ENCODE results near the gene FAM227B.

FAM227B gene

GRCh38 chr15:49320351-49320750 lies 300.3 kb downstream of the FAM227B start:
- Histone ChIP-seq H3K4me1 (ENCODE audit: insufficient read depth, low read length) (peaks cover 29% of the 10 kb centered on the region), H3K4me3 (ENCODE audit: low read length) (no peak overlapping the region), H3K9ac (ENCODE audit: low read depth, low read length) (no peak overlapping the region), H3K36me3 (ENCODE audit: insufficient read depth, low read length) (peaks cover 14% of the 10 kb centered on the region), H3K9me3 (ENCODE audit: insufficient read depth, low read depth, low read length) (no peaks in the 10 kb centered on the region), H3K27me3 (ENCODE audit: insufficient read depth, low read length) (no peaks in the 10 kb centered on the region), H3K27ac (ENCODE audit: low read depth, low read length) (no peak overlapping the region)
- 86% methylated on average over 1 of the region's 1 CpG for WGBS

DNA sequence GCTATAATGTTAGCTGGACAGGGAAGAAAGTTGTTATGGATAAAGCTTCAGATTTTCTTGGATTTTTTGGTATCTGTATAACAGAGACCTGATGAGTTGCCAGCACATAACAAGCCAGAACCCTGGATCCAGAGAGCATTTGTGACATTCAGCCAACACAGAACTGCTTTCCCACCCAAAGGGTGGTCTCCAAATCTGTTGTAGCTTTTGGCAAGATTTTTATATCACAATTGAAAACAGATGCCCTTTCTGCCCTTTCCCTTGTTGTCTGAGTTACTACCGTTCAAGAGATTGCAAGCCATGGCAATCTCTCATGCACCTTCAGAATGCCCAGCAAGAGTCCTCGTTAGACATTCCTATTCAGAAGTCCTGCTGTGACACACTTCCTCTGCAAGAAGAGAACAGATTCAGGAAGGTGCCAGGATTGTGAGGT lies 305.2 kb downstream of the FAM227B start:
- peaks cover 11% of the 10 kb centered on the region for H3K36me3 ChIP-seq (ENCODE audit: insufficient read depth, low read length)
- no peaks in the 10 kb centered on the region for H3K27me3 ChIP-seq (ENCODE audit: insufficient read depth, low read length)
- peaks cover 17% of the 10 kb centered on the region for H3K4me1 ChIP-seq (ENCODE audit: insufficient read depth, low read length)
- WGBS: 26% methylated on average over 2 of the region's 2 CpGs
- H3K4me3 ChIP-seq (ENCODE audit: low read length): no peak overlapping the region
- no peak overlapping the region for H3K9ac ChIP-seq (ENCODE audit: low read depth, low read length)
- H3K9me3 ChIP-seq (ENCODE audit: insufficient read depth, low read depth, low read length): no peaks in the 10 kb centered on the region
- no peak overlapping the region for H3K27ac ChIP-seq (ENCODE audit: low read depth, low read length)

DNA sequence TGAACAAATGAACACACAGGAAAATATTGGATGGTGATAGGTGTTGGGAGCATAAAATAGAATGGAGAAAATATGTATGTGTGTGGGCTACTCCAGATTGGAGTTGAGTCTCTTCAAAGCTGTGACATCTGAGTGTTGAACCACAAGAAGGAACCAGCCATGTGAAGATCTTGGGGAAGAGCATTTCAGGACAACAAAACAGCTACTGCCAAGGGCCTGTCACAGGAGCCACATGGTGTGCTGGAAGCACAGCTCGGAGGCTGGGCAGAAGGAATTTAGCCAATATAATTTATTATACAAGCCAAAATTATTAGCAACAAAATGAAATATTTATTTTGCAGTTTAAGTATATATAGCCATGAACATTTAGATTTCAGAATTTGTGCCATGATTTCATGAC lies 305.9 kb downstream of the FAM227B start:
- Histone ChIP-seq H3K4me1 (ENCODE audit: insufficient read depth, low read length) (peaks cover 17% of the 10 kb centered on the region), H3K4me3 (ENCODE audit: low read length) (no peak overlapping the region), H3K9me3 (ENCODE audit: insufficient read depth, low read depth, low read length) (no peaks in the 10 kb centered on the region), H3K27me3 (ENCODE audit: insufficient read depth, low read length) (no peaks in the 10 kb centered on the region), H3K9ac (ENCODE audit: low read depth, low read length) (no peak overlapping the region), H3K27ac (ENCODE audit: low read depth, low read length) (no peak overlapping the region), H3K36me3 (ENCODE audit: insufficient read depth, low read length) (peaks cover 4% of the 10 kb centered on the region)
- no CpG with 5 or more reads among the region's 1 CpG for WGBS

- Histone ChIP-seq H3K9me3 (ENCODE audit: insufficient read depth, low read depth, low read length) (no peaks in the 10 kb centered on the region), H3K4me1 (ENCODE audit: insufficient read depth, low read length) (peaks cover 17% of the 10 kb centered on the region), H3K36me3 (ENCODE audit: insufficient read depth, low read length) (no peaks in the 10 kb centered on the region), H3K27ac (ENCODE audit: low read depth, low read length) (no peak overlapping the region), H3K9ac (ENCODE audit: low read depth, low read length) (no peak overlapping the region), H3K27me3 (ENCODE audit: insufficient read depth, low read length) (no peaks in the 10 kb centered on the region), H3K4me3 (ENCODE audit: low read length) (no peak overlapping the region)
- 84% methylated on average over 1 of the region's 1 CpG for WGBS
These were observed 307.0 kb downstream of the FAM227B start for GRCh38 chr15:49313650-49314049.

- no peaks in the 10 kb centered on the region for H3K9me3 ChIP-seq (ENCODE audit: insufficient read depth, low read depth, low read length)
- H3K4me3 ChIP-seq (ENCODE audit: low read length): no peak overlapping the region
- H3K27ac ChIP-seq (ENCODE audit: low read depth, low read length): no peak overlapping the region
- H3K4me1 ChIP-seq (ENCODE audit: insufficient read depth, low read length): peaks cover 4% of the 10 kb centered on the region; the same call in 1 of the 2 replicates
- H3K9ac ChIP-seq (ENCODE audit: low read depth, low read length): no peak overlapping the region
- H3K27me3 ChIP-seq (ENCODE audit: insufficient read depth, low read length): no peaks in the 10 kb centered on the region
- no peaks in the 10 kb centered on the region for H3K36me3 ChIP-seq (ENCODE audit: insufficient read depth, low read length)
These were observed 310.7 kb downstream of the FAM227B start for GRCh38 chr15:49309889-49310288.

GRCh38 chr15:49308686-49309085 lies 311.9 kb downstream of the FAM227B start:
- Histone ChIP-seq H3K4me1 (ENCODE audit: insufficient read depth, low read length) (no peaks in the 10 kb centered on the region), H3K27ac (ENCODE audit: low read depth, low read length) (no peak overlapping the region), H3K36me3 (ENCODE audit: insufficient read depth, low read length) (0 out of 2 replicates have a peak, but pooled peaks cover 9% of the 10 kb centered on the region), H3K9ac (ENCODE audit: low read depth, low read length) (no peak overlapping the region), H3K27me3 (ENCODE audit: insufficient read depth, low read length) (no peaks in the 10 kb centered on the region), H3K4me3 (ENCODE audit: low read length) (no peak overlapping the region), H3K9me3 (ENCODE audit: insufficient read depth, low read depth, low read length) (no peaks in the 10 kb centered on the region)
- WGBS: 92% methylated on average over 2 of the region's 2 CpGs

DNA sequence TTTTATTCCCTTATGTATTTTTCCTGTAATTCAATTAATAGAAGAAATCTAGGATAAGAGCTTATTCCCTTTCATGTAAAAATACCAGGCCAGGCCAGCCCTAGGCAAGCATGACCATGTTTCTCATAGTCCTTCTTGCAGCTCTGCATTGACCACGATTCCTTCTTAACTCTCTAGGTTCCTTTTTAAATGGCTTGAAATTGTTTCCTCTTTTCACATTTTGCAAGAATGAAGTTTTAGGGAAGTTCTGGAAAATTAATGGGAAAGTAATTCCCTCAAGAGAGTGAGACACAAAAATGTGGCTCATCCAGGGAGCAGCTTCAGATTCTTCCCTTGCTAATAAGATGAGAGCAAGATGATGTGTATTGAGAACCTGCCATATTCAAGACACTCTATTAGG lies 314.1 kb downstream of the FAM227B start:
- WGBS: 100% methylated on average over 1 of the region's 1 CpG
- Histone ChIP-seq H3K36me3 (ENCODE audit: insufficient read depth, low read length) (0 out of 2 replicates have a peak, but pooled peaks cover 9% of the 10 kb centered on the region), H3K9ac (ENCODE audit: low read depth, low read length) (no peak overlapping the region), H3K27ac (ENCODE audit: low read depth, low read length) (no peak overlapping the region), H3K9me3 (ENCODE audit: insufficient read depth, low read depth, low read length) (no peaks in the 10 kb centered on the region), H3K4me3 (ENCODE audit: low read length) (no peak overlapping the region), H3K4me1 (ENCODE audit: insufficient read depth, low read length) (no peaks in the 10 kb centered on the region), H3K27me3 (ENCODE audit: insufficient read depth, low read length) (no peaks in the 10 kb centered on the region)

DNA sequence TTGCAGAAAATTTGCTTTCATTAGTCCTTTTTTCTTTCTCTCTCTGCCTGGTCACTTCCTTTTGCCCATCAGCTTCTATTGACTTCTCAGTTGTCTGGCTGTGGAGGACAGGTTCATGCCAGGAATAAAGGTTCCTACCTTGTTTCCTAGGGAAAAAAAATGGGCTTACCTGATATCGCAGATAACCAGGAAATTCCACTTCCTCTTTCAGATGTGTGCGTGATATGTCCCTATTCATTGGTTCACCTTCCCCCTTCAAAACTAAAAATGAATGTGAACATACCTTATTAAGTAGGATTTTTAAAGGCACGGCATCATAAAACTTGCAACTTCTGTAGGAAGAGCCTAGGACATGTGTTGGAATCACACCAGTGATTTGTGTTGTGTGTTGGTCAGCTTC lies 317.6 kb downstream of the FAM227B start:
- Histone ChIP-seq H3K9me3 (ENCODE audit: insufficient read depth, low read depth, low read length) (no peaks in the 10 kb centered on the region), H3K36me3 (ENCODE audit: insufficient read depth, low read length) (0 out of 2 replicates have a peak, but pooled peaks cover 9% of the 10 kb centered on the region), H3K4me3 (ENCODE audit: low read length) (no peak overlapping the region), H3K9ac (ENCODE audit: low read depth, low read length) (no peak overlapping the region), H3K27ac (ENCODE audit: low read depth, low read length) (no peak overlapping the region), H3K4me1 (ENCODE audit: insufficient read depth, low read length) (no peaks in the 10 kb centered on the region), H3K27me3 (ENCODE audit: insufficient read depth, low read length) (no peaks in the 10 kb centered on the region)
- WGBS: 96% methylated on average over 3 of the region's 3 CpGs

DNA sequence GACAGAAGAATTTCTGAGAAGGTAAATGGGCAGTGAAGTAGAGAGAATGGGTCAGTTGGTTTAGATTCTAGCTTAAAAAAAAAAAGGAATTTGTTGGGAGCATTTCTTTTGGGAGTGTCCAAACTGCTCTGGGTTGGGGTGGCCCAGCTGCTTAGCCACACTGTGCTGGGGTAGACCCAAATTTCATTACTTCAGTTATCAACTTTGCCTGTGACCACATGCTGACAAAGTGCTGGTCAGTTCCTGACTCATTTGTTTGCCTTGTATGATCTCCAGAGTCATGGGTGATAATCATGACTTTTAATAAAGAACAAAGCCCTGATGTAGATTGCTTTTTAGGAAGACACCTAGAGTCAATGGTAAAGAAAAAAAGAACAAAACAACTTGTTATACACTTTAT lies 319.1 kb downstream of the FAM227B start:
- H3K27me3 ChIP-seq (ENCODE audit: insufficient read depth, low read length): no peaks in the 10 kb centered on the region
- H3K9ac ChIP-seq (ENCODE audit: low read depth, low read length): no peak overlapping the region
- 0 out of 2 replicates have a peak, but pooled peaks cover 9% of the 10 kb centered on the region for H3K36me3 ChIP-seq (ENCODE audit: insufficient read depth, low read length)
- no peaks in the 10 kb centered on the region for H3K4me1 ChIP-seq (ENCODE audit: insufficient read depth, low read length)
- H3K4me3 ChIP-seq (ENCODE audit: low read length): no peak overlapping the region
- no peaks in the 10 kb centered on the region for H3K9me3 ChIP-seq (ENCODE audit: insufficient read depth, low read depth, low read length)
- no peak overlapping the region for H3K27ac ChIP-seq (ENCODE audit: low read depth, low read length)

DNA sequence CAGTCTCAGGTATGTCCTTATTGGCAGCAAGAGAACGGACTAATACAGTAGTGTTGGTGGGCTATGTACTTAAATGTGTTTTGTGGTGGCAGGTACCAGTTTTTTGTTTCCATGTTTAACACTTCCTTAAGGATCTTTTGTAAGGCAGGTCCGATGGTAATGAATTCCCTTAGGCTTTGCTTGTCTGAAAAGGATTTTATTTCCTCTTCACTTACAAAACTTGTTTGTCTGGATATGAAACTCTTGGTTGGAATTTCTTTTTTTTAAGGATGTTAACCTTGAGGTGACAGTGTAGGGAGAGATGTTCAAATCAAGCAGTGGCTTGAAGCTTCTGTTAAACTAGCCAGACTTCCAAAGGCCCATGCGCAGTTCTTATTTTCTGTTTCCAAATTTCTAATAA lies 319.8 kb downstream of the FAM227B start:
- no peak overlapping the region for H3K9ac ChIP-seq (ENCODE audit: low read depth, low read length)
- H3K9me3 ChIP-seq (ENCODE audit: insufficient read depth, low read depth, low read length): no peaks in the 10 kb centered on the region
- no peaks in the 10 kb centered on the region for H3K4me1 ChIP-seq (ENCODE audit: insufficient read depth, low read length)
- 0 out of 2 replicates have a peak, but pooled peaks cover 9% of the 10 kb centered on the region for H3K36me3 ChIP-seq (ENCODE audit: insufficient read depth, low read length)
- WGBS: 88% methylated on average over 1 of the region's 3 CpGs
- H3K4me3 ChIP-seq (ENCODE audit: low read length): no peak overlapping the region
- no peaks in the 10 kb centered on the region for H3K27me3 ChIP-seq (ENCODE audit: insufficient read depth, low read length)
- no peak overlapping the region for H3K27ac ChIP-seq (ENCODE audit: low read depth, low read length)

DNA sequence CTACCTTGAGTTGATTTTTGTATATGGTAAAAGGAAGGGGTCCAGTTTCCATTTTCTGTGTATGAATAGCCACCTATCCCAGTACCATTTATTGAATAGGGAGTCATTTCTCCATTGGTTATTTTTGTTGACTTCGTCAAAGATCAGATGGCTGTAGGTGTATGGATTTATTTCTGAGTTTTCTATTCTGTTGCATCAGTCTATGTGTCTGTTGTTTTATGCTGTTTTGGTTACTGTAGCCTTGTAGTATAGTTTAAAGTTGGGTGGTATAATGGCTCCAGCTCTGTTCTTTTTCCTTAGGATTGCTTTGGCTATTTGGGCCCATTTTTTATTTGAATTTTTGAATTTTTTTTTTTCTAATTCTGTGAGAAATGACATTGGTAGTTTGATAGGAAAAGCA lies 323.0 kb downstream of the FAM227B start:
- no peaks in the 10 kb centered on the region for H3K9me3 ChIP-seq (ENCODE audit: insufficient read depth, low read depth, low read length)
- WGBS: 87% methylated on average over 1 of the region's 1 CpG
- no peak overlapping the region for H3K9ac ChIP-seq (ENCODE audit: low read depth, low read length)
- no peaks in the 10 kb centered on the region for H3K27me3 ChIP-seq (ENCODE audit: insufficient read depth, low read length)
- H3K4me1 ChIP-seq (ENCODE audit: insufficient read depth, low read length): no peaks in the 10 kb centered on the region
- H3K4me3 ChIP-seq (ENCODE audit: low read length): no peak overlapping the region
- no peaks in the 10 kb centered on the region for H3K36me3 ChIP-seq (ENCODE audit: insufficient read depth, low read length)
- no peak overlapping the region for H3K27ac ChIP-seq (ENCODE audit: low read depth, low read length)

DNA sequence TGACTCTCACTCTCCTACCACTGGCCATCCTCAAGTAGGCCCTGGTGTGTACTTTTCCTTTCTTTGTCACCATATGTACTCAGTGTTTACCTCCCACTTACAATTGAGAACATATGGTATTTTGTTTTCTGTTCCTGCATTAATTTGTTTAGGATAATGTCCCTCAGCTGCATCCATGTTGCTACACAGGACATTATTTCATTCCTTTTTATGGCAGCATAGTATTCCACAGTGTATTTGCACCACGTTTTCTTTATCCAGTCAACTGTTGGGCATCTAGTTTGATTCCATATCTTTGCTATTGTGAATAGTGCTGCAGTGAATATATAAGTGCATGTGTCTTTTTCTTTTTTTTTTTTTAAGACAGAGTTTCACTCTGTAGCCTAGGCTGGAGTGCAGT lies 324.4 kb downstream of the FAM227B start:
- Histone ChIP-seq H3K9me3 (ENCODE audit: insufficient read depth, low read depth, low read length) (no peaks in the 10 kb centered on the region), H3K4me1 (ENCODE audit: insufficient read depth, low read length) (0 out of 2 replicates have a peak, but pooled peaks cover 3% of the 10 kb centered on the region), H3K27me3 (ENCODE audit: insufficient read depth, low read length) (no peaks in the 10 kb centered on the region), H3K4me3 (ENCODE audit: low read length) (no peak overlapping the region), H3K27ac (ENCODE audit: low read depth, low read length) (no peak overlapping the region), H3K36me3 (ENCODE audit: insufficient read depth, low read length) (peaks cover 3% of the 10 kb centered on the region; the same call in 1 of the 2 replicates), H3K9ac (ENCODE audit: low read depth, low read length) (no peak overlapping the region)
- 100% methylated on average over 1 of the region's 1 CpG for WGBS

Measured in HUES64 (cell line).